Measurements from ENCODE around the gene COQ10B.

GRCh38 chr2:197504000-197504399 is 50.6 kb downstream of the COQ10B start:
- no peak for TF ChIP-seq POLR2A (IDR thresholded peaks at IDR 0.05)
- TF ChIP-seq, protein P1, sequence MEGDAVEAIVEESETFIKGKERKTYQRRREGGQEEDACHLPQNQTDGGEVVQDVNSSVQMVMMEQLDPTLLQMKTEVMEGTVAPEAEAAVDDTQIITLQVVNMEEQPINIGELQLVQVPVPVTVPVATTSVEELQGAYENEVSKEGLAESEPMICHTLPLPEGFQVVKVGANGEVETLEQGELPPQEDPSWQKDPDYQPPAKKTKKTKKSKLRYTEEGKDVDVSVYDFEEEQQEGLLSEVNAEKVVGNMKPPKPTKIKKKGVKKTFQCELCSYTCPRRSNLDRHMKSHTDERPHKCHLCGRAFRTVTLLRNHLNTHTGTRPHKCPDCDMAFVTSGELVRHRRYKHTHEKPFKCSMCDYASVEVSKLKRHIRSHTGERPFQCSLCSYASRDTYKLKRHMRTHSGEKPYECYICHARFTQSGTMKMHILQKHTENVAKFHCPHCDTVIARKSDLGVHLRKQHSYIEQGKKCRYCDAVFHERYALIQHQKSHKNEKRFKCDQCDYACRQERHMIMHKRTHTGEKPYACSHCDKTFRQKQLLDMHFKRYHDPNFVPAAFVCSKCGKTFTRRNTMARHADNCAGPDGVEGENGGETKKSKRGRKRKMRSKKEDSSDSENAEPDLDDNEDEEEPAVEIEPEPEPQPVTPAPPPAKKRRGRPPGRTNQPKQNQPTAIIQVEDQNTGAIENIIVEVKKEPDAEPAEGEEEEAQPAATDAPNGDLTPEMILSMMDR (IDR thresholded peaks at IDR 0.05), result no peak
